SK-N-DZ (cell line): Measurements from ENCODE around the gene TRPV3.
"Not testable (repeated sequence)": the region's sequence is repeated elsewhere in the genome, so short reads cannot be mapped to it uniquely, and the experiment has no call there.

Experiments
- DNase-seq: peaks from one replicate; pipeline ENCODE4 v3.0.0-alpha.2; 2015; ENCODE audit warnings: low spot score

The TRPV3 gene

GRCh38 chr17:3474212-3474611 is 83.4 kb downstream of the TRPV3 start:
- no peak for DNase-seq

DNA sequence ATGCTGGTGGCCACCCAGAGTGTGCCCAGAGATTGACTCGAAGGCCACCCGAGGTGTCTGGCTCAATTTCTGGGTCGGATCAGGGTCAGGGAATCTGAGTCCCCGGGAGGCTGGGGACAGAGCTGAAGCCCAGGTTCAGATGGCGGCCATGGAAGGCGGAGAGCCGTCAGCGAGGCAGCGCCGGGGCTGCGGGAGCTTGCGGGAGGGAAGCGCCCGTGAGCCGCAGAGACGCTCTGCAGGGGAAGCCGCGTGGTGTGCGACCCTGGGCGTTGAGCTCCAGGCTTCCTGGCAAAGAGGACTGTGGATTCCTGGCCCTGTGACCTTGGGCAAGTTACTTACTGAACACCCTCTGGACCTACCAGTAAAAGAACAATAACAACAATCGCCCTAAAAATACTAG is 85.5 kb downstream of the TRPV3 start:
- DNase-seq, result no peak

- DNase-seq, result no peak
Measured at GRCh38 chr17:3471599-3471998, 86.0 kb downstream of the TRPV3 start, which contains the start of gene SPATA22. SPATA22 (minus strand) TSS chr17:3471819; CDS start chr17:3469325, 2,494 bp downstream.

DNA sequence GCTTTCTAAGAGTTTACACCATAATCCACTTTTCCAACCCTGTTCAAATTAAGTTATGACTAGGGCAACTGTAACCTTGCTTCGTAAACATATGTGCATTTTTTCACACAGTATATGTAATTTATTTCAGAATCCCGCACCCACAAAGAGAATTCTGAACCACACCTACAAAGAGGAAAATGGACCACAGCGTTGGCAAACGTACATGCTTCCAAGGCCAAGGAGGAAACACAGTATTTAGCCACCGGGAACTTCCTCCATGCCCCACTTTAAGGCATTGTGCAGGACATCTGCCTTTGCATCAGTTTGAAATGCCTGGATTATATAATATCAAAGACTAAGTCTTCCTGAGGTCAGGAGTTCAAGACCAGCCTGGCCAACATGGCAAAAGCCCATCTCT is 88.1 kb downstream of the TRPV3 start:
- DNase-seq, result no peak

GRCh38 chr17:3466355-3466754 is 91.3 kb downstream of the TRPV3 start:
- not testable (repeated sequence) for DNase-seq
